Loucy (cell line): ENCODE data around the gene SSX2IP.

Experiments used
- CTCF ChIP-seq: fragments of 200-600 bp; sonication (generic); conservative IDR thresholded peaks from 2 replicates; pipeline ENCODE4 v1.5.1; 2014; ENCODE audit warnings: mild to moderate bottlenecking, antibody characterized with exemption, low read length
- EZH2phosphoT487 ChIP-seq: fragments of 200-600 bp; IDR thresholded peaks from 2 replicates; pipeline ENCODE4 v1.6.1; 2018; ENCODE audit warnings: antibody characterized with exemption, mild to moderate bottlenecking, moderate library complexity, borderline replicate concordance

- TF ChIP-seq CTCF (no peak), EZH2phosphoT487 (no peak)
Measured at GRCh38 chr1:84632137-84632536, 58.1 kb downstream of the SSX2IP start.
